K562 (cell line): Measurements from ENCODE around the gene ATP6V1G2. TPM values are rescaled to one million over a fixed set of nuclear protein-coding genes. Genes with fewer than 3 reads are reported as not detected.

Source experiments
- ARID1B ChIP-seq: fragments of 450-650 bp; IDR thresholded peaks from 2 replicates; pipeline ENCODE4 v1.6.1; 2016; ENCODE audit warnings: antibody characterized with exemption, mild to moderate bottlenecking, inconsistent platforms
- BHLHE40 ChIP-seq: IDR thresholded peaks from 2 replicates; pipeline ENCODE4 v1.6.1; 2011; ENCODE audit warnings: low read length, improper control_type of control experiment
- CBFA2T3 ChIP-seq: fragments of 450-650 bp; IDR thresholded peaks from 2 replicates; pipeline ENCODE4 v1.6.1; 2017
- ELF2 ChIP-seq: fragments of 250-450 bp; sonication (Bioruptor Pico); IDR thresholded peaks from 2 replicates; pipeline ENCODE4 v1.5.0; 2021; ENCODE audit warnings: mild to moderate bottlenecking
- GABPB1 ChIP-seq: sonication (generic); formaldehyde crosslinking; IDR thresholded peaks from 2 replicates; pipeline ENCODE4 v1.8.0; 2022; ENCODE audit warnings: mild to moderate bottlenecking, missing genetic modification reagents
- HDAC2 ChIP-seq: fragments of 450-650 bp; IDR thresholded peaks from 2 replicates; pipeline ENCODE4 v1.6.1; 2016; ENCODE audit warnings: mild to moderate bottlenecking
- MED1 ChIP-seq: sonication (generic); formaldehyde crosslinking; IDR thresholded peaks from 2 replicates; pipeline ENCODE4 v1.8.1; 2023; ENCODE audit warnings: missing genetic modification reagents, borderline replicate concordance
- PRMT5 ChIP-seq: sonication (generic); formaldehyde crosslinking; IDR thresholded peaks from 2 replicates; pipeline ENCODE4 v1.5.0; 2020; ENCODE audit warnings: missing genetic modification reagents
- RFX1 ChIP-seq: fragments of 450-650 bp; IDR thresholded peaks from 2 replicates; pipeline ENCODE4 v1.6.1; 2016; ENCODE audit warnings: mild to moderate bottlenecking, moderate library complexity
- SMARCA5 ChIP-seq: fragments of 450-650 bp; IDR thresholded peaks from 2 replicates; pipeline ENCODE4 v1.6.1; 2016
- STAT5B ChIP-seq: fragments of 250-450 bp; sonication (Bioruptor Pico); IDR thresholded peaks from 2 replicates; pipeline ENCODE4 v1.8.0; 2021; ENCODE audit warnings: mild to moderate bottlenecking, inconsistent platforms
- TAF9B ChIP-seq: fragments of 450-650 bp; IDR thresholded peaks from 2 replicates; pipeline ENCODE4 v1.6.1; 2018; ENCODE audit warnings: mild to moderate bottlenecking; ENCODE audit not compliant: partially characterized antibody
- THRA ChIP-seq: fragments of 450-650 bp; IDR thresholded peaks from 2 replicates; pipeline ENCODE4 v1.6.1; 2017; ENCODE audit warnings: mild to moderate bottlenecking, moderate library complexity
- ZNF133 ChIP-seq: fragments of 250-450 bp; sonication (Bioruptor Pico); IDR thresholded peaks from 2 replicates; pipeline ENCODE4 v1.4.0; 2020; ENCODE audit warnings: mild to moderate bottlenecking
- ZNF407 ChIP-seq: fragments of 450-650 bp; IDR thresholded peaks from 2 replicates; pipeline ENCODE4 v1.6.1; 2016; ENCODE audit warnings: low read depth
- ZNF589 ChIP-seq: fragments of 200-800 bp; sonication (Bioruptor generic); IDR thresholded peaks from 2 replicates; pipeline ENCODE4 v1.6.1; 2016; ENCODE audit warnings: low read depth, missing genetic modification characterization, missing compliant biosample characterization
- polyA plus RNA-seq, 8 experiments: library from polyadenylated mRNA; depleted of rRNA in 4 of 8; stranded (reverse) in 5 of 8; unstranded in 3 of 8; fragments of >200 nt; fragmentation: Nextera tagmentation in 2 of 8; fragmentation: Illumina TruSeq in 1 of 8; extraction: Ambion mirVana in 2 of 8; extraction: Trizol in 1 of 8; gene quantifications; 2 replicates each; pipeline versions ENCODE4 v1.2.1 to v1.2.3, GENCODE V29; 2011 to 2014; ENCODE audit warnings: inconsistent platforms in 1 of 8, missing spikeins in 1 of 8
- total RNA-seq, 7 experiments: library from RNA; depleted of rRNA in 6 of 7; stranded (reverse); fragments of >200 nt in 6 of 7; fragmentation: Illumina TruSeq in 2 of 7; extraction: Trizol in 2 of 7; gene quantifications; 2 replicates each; pipeline versions ENCODE4 v1.2.1 to v1.2.3, GENCODE V29; 2011 to 2021; ENCODE audit warnings: low replicate concordance in 1 of 7
- TF ChIP-seq, protein P1 (sequence below): fragments of 450-650 bp; IDR thresholded peaks from 2 replicates; pipeline ENCODE4 v1.6.1; 2016; ENCODE audit warnings: antibody characterized with exemption
- TF ChIP-seq, protein P2 (sequence below): sonication (generic); IDR thresholded peaks from 2 replicates; pipeline ENCODE4 v1.6.1; 2016

Gene ATP6V1G2
- total and polyA plus RNA-seq, 9 of the 15 experiments (the other 6 are each of a cell fraction or from before 2014, with no cell fraction given): 0.14 to 1.5 (median 0.33) TPM

DNA sequence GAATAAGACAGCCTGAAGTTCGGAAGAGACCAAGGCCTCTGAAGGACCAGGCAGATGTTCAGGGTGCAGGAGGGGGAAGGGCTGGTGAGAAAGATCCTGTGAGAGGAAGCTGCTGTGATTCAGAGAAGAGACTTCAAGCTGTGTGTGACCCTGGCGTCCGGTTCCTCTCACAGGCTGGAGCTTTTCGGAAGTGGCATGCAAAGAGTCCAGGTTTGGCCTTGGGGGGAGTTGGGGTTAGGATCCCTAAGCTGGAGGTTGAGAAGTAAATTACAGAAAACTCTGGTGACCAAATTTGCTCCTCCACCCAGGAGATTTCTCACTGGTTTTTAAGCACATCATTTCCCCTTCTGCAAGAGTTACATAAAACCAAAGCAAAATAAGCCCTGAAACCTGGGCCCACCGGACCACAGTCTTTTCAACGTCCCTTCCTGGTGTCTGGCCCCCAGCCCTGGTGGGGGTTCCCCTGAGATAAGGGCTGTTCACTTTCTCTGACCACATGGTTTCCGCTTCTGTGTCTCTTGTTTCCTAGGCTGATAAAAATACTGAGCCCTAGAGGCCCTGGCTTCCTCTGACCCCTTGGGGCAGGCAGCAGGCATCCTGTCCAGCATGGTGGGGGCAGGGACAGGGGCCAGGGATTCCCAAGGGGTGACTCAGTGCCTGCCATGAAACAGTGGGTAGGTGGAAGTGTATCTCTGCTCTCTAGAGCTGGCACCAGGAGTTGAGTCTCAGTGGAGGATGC is 13.7 kb upstream of the ATP6V1G2 start (continued):
- TF ChIP-seq MED1 (CRISPR knock-in tag) (no peak), BHLHE40 (peak; percentile 75), RFX1 (no peak), CBFA2T3 (peak; percentile 87), TAF9B (peak; percentile 42), ZNF133 (CRISPR knock-in tag) (no peak), THRA (no peak), ELF2 (CRISPR knock-in tag) (peak; percentile 71), STAT5B (no peak), ARID1B (peak; percentile 78), ZNF589 (peak; percentile 52; the same call in 1 of the 2 replicates), GABPB1 (0 out of 2 replicates have a peak, but pooled peaks have one; percentile 19), HDAC2 (0 out of 2 replicates have a peak, but pooled peaks have one; percentile 14), ZNF407 (no peak), PRMT5 (CRISPR knock-in tag) (no peak), SMARCA5 (0 out of 2 replicates have a peak, but pooled peaks have one; percentile 2)
- TF ChIP-seq, protein P1, sequence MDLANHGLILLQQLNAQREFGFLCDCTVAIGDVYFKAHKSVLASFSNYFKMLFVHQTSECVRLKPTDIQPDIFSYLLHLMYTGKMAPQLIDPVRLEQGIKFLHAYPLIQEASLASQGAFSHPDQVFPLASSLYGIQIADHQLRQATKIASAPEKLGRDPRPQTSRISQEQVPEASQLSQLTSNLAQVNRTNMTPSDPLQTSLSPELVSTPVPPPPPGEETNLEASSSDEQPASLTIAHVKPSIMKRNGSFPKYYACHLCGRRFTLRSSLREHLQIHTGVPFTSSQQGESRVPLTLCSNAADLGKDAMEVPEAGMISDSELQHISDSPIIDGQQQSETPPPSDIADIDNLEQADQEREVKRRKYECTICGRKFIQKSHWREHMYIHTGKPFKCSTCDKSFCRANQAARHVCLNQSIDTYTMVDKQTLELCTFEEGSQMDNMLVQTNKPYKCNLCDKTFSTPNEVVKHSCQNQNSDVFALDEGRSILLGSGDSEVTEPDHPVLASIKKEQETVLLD: peak; percentile 13; the same call in 1 of the 2 replicates
- TF ChIP-seq, protein P2, sequence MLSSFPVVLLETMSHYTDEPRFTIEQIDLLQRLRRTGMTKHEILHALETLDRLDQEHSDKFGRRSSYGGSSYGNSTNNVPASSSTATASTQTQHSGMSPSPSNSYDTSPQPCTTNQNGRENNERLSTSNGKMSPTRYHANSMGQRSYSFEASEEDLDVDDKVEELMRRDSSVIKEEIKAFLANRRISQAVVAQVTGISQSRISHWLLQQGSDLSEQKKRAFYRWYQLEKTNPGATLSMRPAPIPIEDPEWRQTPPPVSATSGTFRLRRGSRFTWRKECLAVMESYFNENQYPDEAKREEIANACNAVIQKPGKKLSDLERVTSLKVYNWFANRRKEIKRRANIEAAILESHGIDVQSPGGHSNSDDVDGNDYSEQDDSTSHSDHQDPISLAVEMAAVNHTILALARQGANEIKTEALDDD: no peak; the same call in 1 of the 2 replicates
